ENCODE results near the gene ITPR2.
"Not testable (repeated sequence)": the region's sequence is repeated elsewhere in the genome, so short reads cannot be mapped to it uniquely, and the experiment has no call there.

DNA sequence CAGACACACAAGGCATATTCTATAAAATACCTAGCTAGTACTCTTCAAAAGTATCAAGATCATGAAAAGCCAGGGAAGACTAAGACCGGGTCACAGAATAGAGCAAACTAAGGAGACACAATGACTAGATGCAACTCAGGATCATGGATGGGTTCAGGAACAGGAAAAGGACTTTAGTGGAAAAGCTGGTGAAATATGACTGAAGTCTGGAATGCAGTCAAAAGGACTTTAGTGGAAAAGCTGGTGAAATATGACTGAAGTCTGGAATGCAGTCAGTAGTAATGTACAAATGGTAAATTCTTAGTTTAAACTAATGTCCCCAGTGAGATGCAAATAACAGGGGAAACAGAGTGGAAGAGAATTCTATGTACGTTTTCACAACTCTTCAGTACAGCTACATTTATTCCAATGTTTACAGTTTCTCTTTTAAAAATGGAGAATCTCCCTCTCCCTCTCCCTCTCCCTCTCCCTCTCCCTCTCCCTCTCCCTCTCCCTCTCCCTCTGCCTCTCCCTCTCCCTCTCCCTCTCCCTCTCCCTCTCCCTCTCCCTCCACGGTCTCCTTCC lies 49.1 kb downstream of the ITPR2 start:
- TF ChIP-seq POLR2A (IDR thresholded peaks at IDR 0.05), result not testable (repeated sequence)
- TF ChIP-seq, protein P1, sequence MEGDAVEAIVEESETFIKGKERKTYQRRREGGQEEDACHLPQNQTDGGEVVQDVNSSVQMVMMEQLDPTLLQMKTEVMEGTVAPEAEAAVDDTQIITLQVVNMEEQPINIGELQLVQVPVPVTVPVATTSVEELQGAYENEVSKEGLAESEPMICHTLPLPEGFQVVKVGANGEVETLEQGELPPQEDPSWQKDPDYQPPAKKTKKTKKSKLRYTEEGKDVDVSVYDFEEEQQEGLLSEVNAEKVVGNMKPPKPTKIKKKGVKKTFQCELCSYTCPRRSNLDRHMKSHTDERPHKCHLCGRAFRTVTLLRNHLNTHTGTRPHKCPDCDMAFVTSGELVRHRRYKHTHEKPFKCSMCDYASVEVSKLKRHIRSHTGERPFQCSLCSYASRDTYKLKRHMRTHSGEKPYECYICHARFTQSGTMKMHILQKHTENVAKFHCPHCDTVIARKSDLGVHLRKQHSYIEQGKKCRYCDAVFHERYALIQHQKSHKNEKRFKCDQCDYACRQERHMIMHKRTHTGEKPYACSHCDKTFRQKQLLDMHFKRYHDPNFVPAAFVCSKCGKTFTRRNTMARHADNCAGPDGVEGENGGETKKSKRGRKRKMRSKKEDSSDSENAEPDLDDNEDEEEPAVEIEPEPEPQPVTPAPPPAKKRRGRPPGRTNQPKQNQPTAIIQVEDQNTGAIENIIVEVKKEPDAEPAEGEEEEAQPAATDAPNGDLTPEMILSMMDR (IDR thresholded peaks at IDR 0.05), result not testable (repeated sequence)

Data from lower leg skin (tissue), 3 donors.